ENCODE data around the gene PTPRE.

Gene PTPRE

GRCh38 chr10:127959428-127959827 lies 52.5 kb downstream of the PTPRE start:
- no peak for DNase-seq

GRCh38 chr10:127961071-127961470 lies 54.2 kb downstream of the PTPRE start:
- no peak for DNase-seq

GRCh38 chr10:127962205-127962604 lies 55.3 kb downstream of the PTPRE start:
- no peak for DNase-seq

- no peak for DNase-seq
These were observed 56.2 kb downstream of the PTPRE start for GRCh38 chr10:127963136-127963535.

GRCh38 chr10:127964621-127965020 lies 57.7 kb downstream of the PTPRE start:
- DNase-seq, result no peak

- DNase-seq, result no peak
These were observed 60.0 kb downstream of the PTPRE start for GRCh38 chr10:127966875-127967274.

GRCh38 chr10:127968027-127968441 lies 61.1 kb downstream of the PTPRE start:
- no peak for DNase-seq

GRCh38 chr10:127968659-127969058 lies 61.8 kb downstream of the PTPRE start:
- DNase-seq, result no peak

GRCh38 chr10:127971101-127971946 lies 64.4 kb downstream of the PTPRE start:
- DNase-seq, result no peak

GRCh38 chr10:127971963-127972615 lies 65.2 kb downstream of the PTPRE start:
- no peak for DNase-seq

GRCh38 chr10:127972751-127973357 lies 66.0 kb downstream of the PTPRE start:
- no peak for DNase-seq

GRCh38 chr10:127973791-127974311 lies 66.9 kb downstream of the PTPRE start:
- no peak for DNase-seq

GRCh38 chr10:127974911-127975310 lies 68.0 kb downstream of the PTPRE start:
- no peak for DNase-seq

GRCh38 chr10:127976286-127976685 lies 69.4 kb downstream of the PTPRE start:
- DNase-seq, result no peak

GRCh38 chr10:127976701-127977356 lies 69.9 kb downstream of the PTPRE start:
- DNase-seq, result no peak

- no peak for DNase-seq
These were observed 70.6 kb downstream of the PTPRE start for GRCh38 chr10:127977357-127978009.

GRCh38 chr10:127978481-127978880 lies 71.6 kb downstream of the PTPRE start:
- DNase-seq, result no peak

GRCh38 chr10:127979045-127979444 lies 72.1 kb downstream of the PTPRE start:
- DNase-seq, result no peak

GRCh38 chr10:127979566-127979965 lies 72.7 kb downstream of the PTPRE start:
- DNase-seq, result no peak

- DNase-seq, result no peak
These were observed 74.0 kb downstream of the PTPRE start for GRCh38 chr10:127980898-127981297.

GRCh38 chr10:127982601-127983000 lies 75.7 kb downstream of the PTPRE start:
- no peak for DNase-seq

- no peak for DNase-seq
These were observed 76.6 kb downstream of the PTPRE start for GRCh38 chr10:127983344-127984100.

All from stimulated activated CD4-positive, alpha-beta T cell treated with anti-CD3 and anti-CD28 coated beads, Interleukin-2, amount 100 ng/mL, for 48 hours (primary cell).